H1 (cell line): ENCODE results near the gene SMARCAL1. TPM values are rescaled to one million over a fixed set of nuclear protein-coding genes. Genes with fewer than 3 reads are reported as not detected.

Experiments
- CTCF ChIA-PET: fragments of 300-600 bp; sonication (Branson Sonifier 250); formaldehyde crosslinking; loops from one replicate; lab custom pipeline; 2021; ENCODE audit not compliant: partially characterized antibody; lab: Charles Lee
- POLR2A ChIA-PET: fragments of 300-600 bp; sonication (Branson Sonifier 250); formaldehyde crosslinking; loops from one replicate; lab custom pipeline; 2021; ENCODE audit warnings: inconsistent platforms; ENCODE audit not compliant: partially characterized antibody; lab: Charles Lee
- DNase-seq, 2 experiments: peaks; one replicate each; pipeline versions ENCODE4 v3.0.0 to v3.0.0-alpha.2; 2010 to 2022; ENCODE audit warnings: low spot score in 2 of 2, low read depth in 1 of 2, mixed read lengths in 1 of 2
- FAIRE-seq: peaks from 2 replicates; lab custom pipeline; 2011; peaks lifted over from hg19 to GRCh38; lab: Jason Lieb, UNC
- H2AFZ ChIP-seq: 2 replicates; pipeline ENCODE4 v1.8.1; 2012; ENCODE audit warnings: low read length, inconsistent platforms
- H2AK5ac ChIP-seq: 2 replicates; pipeline ENCODE4 v1.6.1; 2013; ENCODE audit warnings: low read depth, low read length
- H2BK120ac ChIP-seq: replicated peaks from 2 replicates; pipeline ENCODE3; 2013; ENCODE audit warnings: low read depth, low read length, inconsistent platforms
- H2BK12ac ChIP-seq: 2 replicates; pipeline ENCODE4 v1.6.1; 2013; ENCODE audit warnings: low read depth, low read length
- H2BK15ac ChIP-seq: 2 replicates; pipeline ENCODE4 v1.6.1; 2013; ENCODE audit warnings: low read length
- H2BK20ac ChIP-seq: 2 replicates; pipeline ENCODE4 v1.6.1; 2013; ENCODE audit warnings: low read length
- H2BK5ac ChIP-seq: 2 replicates; pipeline ENCODE4 v1.6.1; 2013; ENCODE audit warnings: low read depth, low read length
- H3K14ac ChIP-seq: 2 replicates; pipeline ENCODE4 v1.6.1; 2013; ENCODE audit warnings: inconsistent platforms; ENCODE audit not compliant: insufficient read length
- H3K18ac ChIP-seq: 2 replicates; pipeline ENCODE4 v1.6.1; 2013; ENCODE audit warnings: low read length; ENCODE audit errors: extremely low read depth
- H3K23ac ChIP-seq: 2 replicates; pipeline ENCODE4 v1.6.1; 2013; ENCODE audit warnings: inconsistent platforms; ENCODE audit not compliant: insufficient read length
- H3K23me2 ChIP-seq: 2 replicates; pipeline ENCODE4 v1.6.1; 2013; ENCODE audit warnings: low read depth, low read length
- H3K27ac ChIP-seq: 2 replicates; pipeline ENCODE4 v1.6.1; 2011; ENCODE audit warnings: low read depth, low read length, inconsistent platforms
- H3K27me3 ChIP-seq, 4 experiments: replicated peaks in 1 of 4; 1 replicate in 1 of 4; 2 replicates in 3 of 4; pipeline versions ENCODE4 v1.6.1 to v1.8.1; 2011 to 2013; ENCODE audit warnings: low read length in 3 of 4, mild to moderate bottlenecking in 3 of 4, inconsistent platforms in 2 of 4, mixed read lengths in 2 of 4, moderate library complexity in 1 of 4; ENCODE audit not compliant: control insufficient read depth in 3 of 4, insufficient read depth in 3 of 4; ENCODE audit errors: extremely low read depth in 1 of 4
- H3K36me3 ChIP-seq, 4 experiments: 2 replicates each; pipeline versions ENCODE4 v1.6.1 to v1.8.1; 2011 to 2013; ENCODE audit warnings: mild to moderate bottlenecking in 4 of 4, low read length in 3 of 4, moderate library complexity in 2 of 4, control low read depth in 1 of 4, inconsistent platforms in 1 of 4; ENCODE audit not compliant: insufficient read depth in 4 of 4, control insufficient read depth in 2 of 4
- H3K4ac ChIP-seq: replicated peaks from 2 replicates; pipeline ENCODE3; 2013; ENCODE audit warnings: low read length, low read depth, mixed read lengths, inconsistent platforms; ENCODE audit not compliant: insufficient read length
- H3K4me1 ChIP-seq, 4 experiments: replicated peaks in 1 of 4; 1 replicate in 1 of 4; 2 replicates in 3 of 4; pipeline versions ENCODE4 v1.6.1 to v1.8.1; 2011 to 2013; ENCODE audit warnings: low read length in 3 of 4, inconsistent platforms in 2 of 4, mixed read lengths in 1 of 4; ENCODE audit not compliant: insufficient read depth in 4 of 4, control insufficient read depth in 3 of 4
- H3K4me2 ChIP-seq, 2 experiments: 2 replicates each; pipeline versions ENCODE4 v1.6.1 to v1.8.1; 2011 to 2013; ENCODE audit warnings: low read depth in 2 of 2, low read length in 2 of 2, control low read depth in 1 of 2, inconsistent platforms in 1 of 2, mild to moderate bottlenecking in 1 of 2; ENCODE audit not compliant: insufficient read depth in 1 of 2
- H3K4me3 ChIP-seq, 4 experiments: fragments of 200-600, 300-600 bp in 1 of 4; sonication (generic), shearing (Covaris generic), sonication (Bioruptor Twin) in 1 of 4; 2 replicates each; pipeline versions ENCODE4 v1.5.1 to v1.8.1; 2011 to 2016; ENCODE audit warnings: low read length in 4 of 4, low read depth in 3 of 4, control low read depth in 2 of 4, inconsistent platforms in 2 of 4, mild to moderate bottlenecking in 2 of 4, mixed read lengths in 1 of 4, moderate library complexity in 1 of 4; ENCODE audit not compliant: insufficient read depth in 2 of 4; ENCODE audit errors: extremely low read depth in 1 of 4
- H3K56ac ChIP-seq: replicated peaks from 2 replicates; pipeline ENCODE3; 2013; ENCODE audit warnings: low read depth, mild to moderate bottlenecking, mixed read lengths, low read length, inconsistent platforms; ENCODE audit not compliant: insufficient read length
- H3K79me1 ChIP-seq: 2 replicates; pipeline ENCODE4 v1.6.1; 2013; ENCODE audit warnings: low read depth, low read length, control low read depth
- H3K79me2 ChIP-seq, 2 experiments: 2 replicates each; pipeline versions ENCODE4 v1.6.1 to v1.8.1; 2012 to 2013; ENCODE audit warnings: low read length in 2 of 2, mild to moderate bottlenecking in 2 of 2, inconsistent platforms in 1 of 2; ENCODE audit not compliant: insufficient read depth in 2 of 2, control insufficient read depth in 1 of 2
- H3K9ac ChIP-seq, 4 experiments: replicated peaks in 1 of 4; 1 replicate in 1 of 4; 2 replicates in 3 of 4; pipeline versions ENCODE4 v1.6.1 to v1.8.1; 2011 to 2013; ENCODE audit warnings: low read depth in 3 of 4, low read length in 3 of 4, control low read depth in 2 of 4, mild to moderate bottlenecking in 2 of 4, moderate library complexity in 2 of 4, inconsistent platforms in 1 of 4; ENCODE audit errors: extremely low read depth in 1 of 4
- H3K9me3 ChIP-seq, 2 experiments: 2 replicates each; pipeline versions ENCODE4 v1.6.1 to v1.8.1; 2012 to 2013; ENCODE audit warnings: mild to moderate bottlenecking in 2 of 2, moderate library complexity in 2 of 2, control low read depth in 1 of 2, inconsistent platforms in 1 of 2, low read depth in 1 of 2, low read length in 1 of 2, mixed read lengths in 1 of 2; ENCODE audit not compliant: insufficient read depth in 2 of 2
- H4K20me1 ChIP-seq, 2 experiments: replicated peaks in 1 of 2; 2 replicates each; pipeline versions ENCODE3 to v1.8.1; 2011 to 2013; ENCODE audit warnings: inconsistent platforms in 2 of 2, low read length in 2 of 2, mild to moderate bottlenecking in 1 of 2; ENCODE audit not compliant: insufficient read depth in 2 of 2, control insufficient read depth in 1 of 2
- H4K5ac ChIP-seq: 2 replicates; pipeline ENCODE4 v1.6.1; 2013; ENCODE audit warnings: low read length, low read depth, mixed read lengths, inconsistent platforms; ENCODE audit not compliant: insufficient read length
- H4K8ac ChIP-seq: 2 replicates; pipeline ENCODE4 v1.8.0; 2013; ENCODE audit warnings: mild to moderate bottlenecking, moderate library complexity, low read length, inconsistent platforms; ENCODE audit not compliant: insufficient read depth; ENCODE audit errors: extremely low read depth
- H4K91ac ChIP-seq: replicated peaks from 2 replicates; pipeline ENCODE3; 2013; ENCODE audit warnings: low read length, mixed read lengths, inconsistent platforms; ENCODE audit not compliant: insufficient read length
- ATF2 ChIP-seq: IDR thresholded peaks from 2 replicates; pipeline ENCODE4 v1.6.1; 2012; ENCODE audit warnings: low read length, inconsistent platforms
- E2F6 ChIP-seq: IDR thresholded peaks from 2 replicates; pipeline ENCODE4 v1.6.1; 2012; ENCODE audit warnings: inconsistent platforms
- GTF2F1 ChIP-seq: IDR thresholded peaks from 2 replicates; pipeline ENCODE4 v1.6.1; 2012; ENCODE audit warnings: low read depth, low read length, improper control_type of control experiment, borderline replicate concordance
- KDM4A ChIP-seq: IDR thresholded peaks from one replicate; pipeline ENCODE4 v1.7.1; 2012; ENCODE audit warnings: low read depth, mild to moderate bottlenecking, moderate library complexity, low read length, inconsistent platforms; ENCODE audit not compliant: severe bottlenecking
- WGBS, 2 experiments: shearing (Covaris generic) in 1 of 2; methylation state at CpG; one replicate each; pipeline versions ENCODE4 v1.1.6 to v1.1.7; 2013 to 2015; ENCODE audit warnings: low lambda C conversion rate in 2 of 2, mixed read lengths in 2 of 2, inconsistent platforms in 1 of 2, low coverage in 1 of 2, missing lambda C conversion rate in 1 of 2; ENCODE audit not compliant: insufficient replicate concordance in 2 of 2, insufficient coverage in 1 of 2, insufficient read length in 1 of 2; ENCODE audit errors: extremely low coverage in 1 of 2, missing lambda C conversion rate in 1 of 2; 5-methylcytosine and 5-hydroxymethylcytosine counted together
- polyA plus RNA-seq, 7 experiments: library from polyadenylated mRNA; depleted of rRNA in 3 of 7; stranded (reverse) in 5 of 7; unstranded in 2 of 7; fragments of >200 nt in 5 of 7; fragments of 200-250 nt in 2 of 7; gene quantifications; 1 replicate in 5 of 7; 2 replicates in 1 of 7; 4 replicates in 1 of 7; pipeline versions ENCODE4 v1.2.1 to v1.2.3, GENCODE V29; 2011 to 2013; ENCODE audit warnings: missing spikeins in 2 of 7, mixed read lengths in 2 of 7
- total RNA-seq: library from RNA; stranded (reverse); fragmentation: NEBNext Ultra II Directional; extraction: Animal tissue kit (Norgen Biotek cat#: 25700); gene quantifications from 2 replicates; pipeline ENCODE4 v1.2.1, GENCODE V29; 2021

SMARCAL1 gene
- total and polyA plus RNA-seq, 2 of the 8 experiments (the other 6 are each of a cell fraction or from before 2014, with no cell fraction given): 17.6 to 17.9 TPM

DNA sequence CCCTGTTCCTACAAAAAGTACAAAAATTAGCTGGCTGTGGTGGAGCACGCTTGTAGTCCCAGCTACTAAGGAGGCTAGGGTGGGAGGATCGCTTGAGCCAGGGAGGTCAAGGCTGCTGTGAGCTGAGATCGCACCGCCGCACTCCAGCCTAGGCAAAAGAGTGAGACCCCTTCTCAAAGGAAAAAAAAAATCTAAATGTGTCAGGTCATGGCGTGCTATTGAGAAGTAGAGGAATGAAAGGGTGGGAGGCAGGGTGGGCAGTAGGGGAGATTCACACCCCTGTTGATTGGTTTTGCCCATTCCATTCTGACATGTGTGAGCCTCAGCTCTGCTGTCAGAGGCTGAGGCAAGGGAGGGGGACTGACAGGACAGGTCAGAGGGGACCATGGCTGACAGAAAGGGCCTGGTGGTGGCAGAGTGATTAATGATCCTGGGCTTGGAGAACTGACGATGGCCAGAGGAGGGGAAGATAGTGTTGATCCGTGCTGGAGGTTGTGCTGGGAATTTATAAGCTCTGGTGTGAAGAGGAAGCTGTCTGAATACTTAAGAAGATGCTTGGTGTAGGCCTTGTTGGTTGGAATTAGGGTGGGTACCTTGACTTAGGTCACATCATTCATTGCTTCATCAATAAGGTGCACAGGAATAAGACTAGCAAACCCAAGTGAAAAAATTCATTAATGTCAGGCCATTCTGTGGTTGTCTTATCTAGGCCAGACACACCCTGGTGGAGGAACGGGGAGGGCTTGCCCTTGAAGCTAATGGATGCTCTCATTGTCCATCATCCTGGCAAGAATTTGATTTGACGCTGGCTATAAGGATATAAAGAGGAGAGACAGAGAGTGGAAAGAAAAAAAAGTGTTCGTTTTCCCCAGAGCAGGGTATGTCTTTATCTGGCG is 19.1 kb upstream of the SMARCAL1 start:
- H3K4me3 ChIP-seq: no peak overlapping the region
- CTCF ChIA-PET: interaction anchor here (0.6 to 9.1 kb wide), 5 partner anchors 9 to 85 kb away, joined by 3 to 79 read pairs (median 3); no protein-coding TSS in a partner anchor
- no peak overlapping the region for H2AK5ac ChIP-seq
- H3K4ac ChIP-seq: no peak overlapping the region
- no peak overlapping the region for H3K14ac ChIP-seq
- TF ChIP-seq KDM4A (no peak), GTF2F1 (no peak), E2F6 (no peak), ATF2 (no peak)
- TF ChIP-seq, all 59 proteins: peak for 0
- no peak overlapping the region for H4K5ac ChIP-seq
- H2BK15ac ChIP-seq: no peak overlapping the region
- DNase-seq (no peak), FAIRE-seq (no peak)
- H3K18ac ChIP-seq: no peak overlapping the region
- H3K79me1 ChIP-seq: no peaks in the 10 kb centered on the region
- no peak overlapping the region for H2BK120ac ChIP-seq
- H2AFZ ChIP-seq: no peak overlapping the region
- no peaks in the 10 kb centered on the region for H3K79me2 ChIP-seq
- no peak overlapping the region for H2BK12ac ChIP-seq
- no peak overlapping the region for H3K4me2 ChIP-seq
- no peak overlapping the region for H2BK20ac ChIP-seq
- 92% methylated on average over 12 of the region's 12 CpGs; no CpG with 5 or more reads in 1 of the 2 experiments for WGBS, 2 experiments
- H3K9ac ChIP-seq: no peak overlapping the region
- POLR2A ChIA-PET: interaction anchor here (1.3 kb wide), 1 partner anchor 9 kb away, joined by 3 read pairs; no protein-coding TSS in a partner anchor
- H3K9me3 ChIP-seq: no peaks in the 10 kb centered on the region
- no peaks in the 10 kb centered on the region for H3K36me3 ChIP-seq
- no peaks in the 10 kb centered on the region for H3K27me3 ChIP-seq
- H3K23ac ChIP-seq: no peak overlapping the region
- H3K23me2 ChIP-seq: no peaks in the 10 kb centered on the region
- H3K27ac ChIP-seq: no peak overlapping the region
- peaks cover 0 to 4% (median 0%) of the 10 kb centered on the region in 4 experiments; a peak in 1 of 7 replicates for H3K4me1 ChIP-seq
- no peak overlapping the region for H3K56ac ChIP-seq
- no peak overlapping the region for H4K91ac ChIP-seq
- no peak overlapping the region for H4K8ac ChIP-seq
- no peaks in the 10 kb centered on the region for H4K20me1 ChIP-seq
- no peak overlapping the region for H2BK5ac ChIP-seq
